Fibroblast of lung (primary cell): ENCODE results near the gene MECR. TPM values are rescaled to one million over a fixed set of nuclear protein-coding genes. Genes with fewer than 3 reads are reported as not detected.

Experiments
- DNase-seq, 2 donors: peaks; one replicate each; pipeline versions ENCODE4 v3.0.0 to v3.0.0-alpha.2; 2010; ENCODE audit warnings: low read depth in 2 of 2
- H2AFZ ChIP-seq: 2 replicates; pipeline ENCODE4 v1.5.1; 2012; ENCODE audit warnings: low read length, control low read depth, inconsistent platforms
- H3K27ac ChIP-seq: 2 replicates; pipeline ENCODE4 v1.5.1; 2011; ENCODE audit warnings: low read length, control low read depth; ENCODE audit not compliant: insufficient read depth
- H3K27me3 ChIP-seq: 2 replicates; pipeline ENCODE4 v1.5.1; 2011; ENCODE audit warnings: mild to moderate bottlenecking, low read length; ENCODE audit not compliant: control insufficient read depth, insufficient read depth
- H3K36me3 ChIP-seq: 2 replicates; pipeline ENCODE4 v1.5.1; 2011; ENCODE audit warnings: low read length; ENCODE audit not compliant: control insufficient read depth, insufficient read depth
- H3K4me1 ChIP-seq: 2 replicates; pipeline ENCODE4 v1.5.1; 2011; ENCODE audit warnings: low read length; ENCODE audit not compliant: control insufficient read depth, insufficient read depth; ENCODE audit errors: extremely low read depth
- H3K4me2 ChIP-seq: 2 replicates; pipeline ENCODE4 v1.5.1; 2011; ENCODE audit warnings: low read length, control low read depth; ENCODE audit not compliant: insufficient read depth; ENCODE audit errors: extremely low read depth
- H3K4me3 ChIP-seq, 4 experiments: fragments of 200-600 bp in 1 of 4; sonication (generic) in 1 of 4; replicated peaks in 1 of 4; 2 replicates each; pipeline ENCODE4 v1.5.1; 2011 to 2016; ENCODE audit warnings: low read length in 4 of 4, low read depth in 3 of 4, mild to moderate bottlenecking in 3 of 4, control low read depth in 2 of 4, inconsistent platforms in 1 of 4, mixed read lengths in 1 of 4; ENCODE audit not compliant: insufficient read depth in 1 of 4; ENCODE audit errors: control extremely low read depth in 1 of 4
- H3K79me2 ChIP-seq: 2 replicates; pipeline ENCODE4 v1.5.1; 2012; ENCODE audit warnings: mild to moderate bottlenecking, low read length, inconsistent platforms; ENCODE audit not compliant: control insufficient read depth, insufficient read depth
- H3K9ac ChIP-seq: 2 replicates; pipeline ENCODE4 v1.5.1; 2011; ENCODE audit warnings: mild to moderate bottlenecking, low read length, control low read depth; ENCODE audit not compliant: insufficient read depth
- H3K9me3 ChIP-seq: 2 replicates; pipeline ENCODE4 v1.5.1; 2012; ENCODE audit warnings: low read depth, low read length; ENCODE audit not compliant: control insufficient read depth, insufficient read depth
- H4K20me1 ChIP-seq: 2 replicates; pipeline ENCODE4 v1.5.1; 2011; ENCODE audit warnings: low read length; ENCODE audit not compliant: control insufficient read depth, insufficient read depth; ENCODE audit errors: extremely low read depth
- EZH2 ChIP-seq: IDR thresholded peaks from 2 replicates; pipeline ENCODE4 v1.5.1; 2012; ENCODE audit warnings: low read length, control low read depth, mild to moderate bottlenecking; ENCODE audit errors: missing control alignments
- polyA plus RNA-seq, 2 donors: library from polyadenylated mRNA; depleted of rRNA in 1 of 2; stranded (reverse) in 1 of 2; unstranded in 1 of 2; fragments of >200 nt; gene quantifications; 2 replicates each; pipeline ENCODE4 v1.2.1, GENCODE V29; 2011 to 2012; ENCODE audit warnings: missing spikeins in 1 of 2
- total RNA-seq: library from RNA; depleted of rRNA; stranded (reverse); fragments of >200 nt; gene quantifications from 2 replicates; pipeline ENCODE4 v1.2.1, GENCODE V29; 2014
- TF ChIP-seq, protein P1 (sequence below), 2 donors: IDR thresholded peaks in 1 of 2; conservative IDR thresholded peaks in 1 of 2; 1 replicate in 1 of 2; 2 replicates in 1 of 2; pipeline ENCODE4 v1.5.1; 2011 to 2012; ENCODE audit warnings: low read length in 2 of 2, control low read depth in 1 of 2, inconsistent platforms in 1 of 2, low read depth in 1 of 2, mild to moderate bottlenecking in 1 of 2

The MECR gene
- total and polyA plus RNA-seq, 2 donors (not counting 1 experiment from before 2014, with no cell fraction given), result 17.5 to 19.8 TPM

DNA sequence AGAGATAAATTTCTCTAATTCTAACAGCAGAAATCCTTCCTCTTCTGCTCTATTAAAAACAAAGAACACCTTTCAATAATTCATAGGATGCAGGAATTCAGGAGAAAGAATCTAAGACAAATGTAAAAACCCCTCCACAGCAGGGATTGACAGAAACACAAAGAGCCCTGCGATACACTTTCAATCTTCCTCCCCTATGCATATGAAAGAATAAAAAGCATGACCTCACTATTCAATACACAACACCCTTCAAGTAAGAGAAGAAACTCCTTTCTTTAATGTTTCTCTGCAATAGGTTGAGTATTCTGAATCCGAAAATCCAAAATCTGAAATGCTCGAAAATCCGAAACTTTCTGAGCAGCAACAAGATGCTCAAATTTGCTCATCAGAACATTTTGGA lies 66.1 kb downstream of the MECR start:
- no peaks in the 10 kb centered on the region for H4K20me1 ChIP-seq
- H3K9ac ChIP-seq, result no peak overlapping the region
- no peak overlapping the region for H3K4me3 ChIP-seq
- H3K27ac ChIP-seq, result no peak overlapping the region
- H2AFZ ChIP-seq, result no peak overlapping the region
- H3K4me2 ChIP-seq, result no peak overlapping the region
- no peak for DNase-seq
- TF ChIP-seq, protein P1, sequence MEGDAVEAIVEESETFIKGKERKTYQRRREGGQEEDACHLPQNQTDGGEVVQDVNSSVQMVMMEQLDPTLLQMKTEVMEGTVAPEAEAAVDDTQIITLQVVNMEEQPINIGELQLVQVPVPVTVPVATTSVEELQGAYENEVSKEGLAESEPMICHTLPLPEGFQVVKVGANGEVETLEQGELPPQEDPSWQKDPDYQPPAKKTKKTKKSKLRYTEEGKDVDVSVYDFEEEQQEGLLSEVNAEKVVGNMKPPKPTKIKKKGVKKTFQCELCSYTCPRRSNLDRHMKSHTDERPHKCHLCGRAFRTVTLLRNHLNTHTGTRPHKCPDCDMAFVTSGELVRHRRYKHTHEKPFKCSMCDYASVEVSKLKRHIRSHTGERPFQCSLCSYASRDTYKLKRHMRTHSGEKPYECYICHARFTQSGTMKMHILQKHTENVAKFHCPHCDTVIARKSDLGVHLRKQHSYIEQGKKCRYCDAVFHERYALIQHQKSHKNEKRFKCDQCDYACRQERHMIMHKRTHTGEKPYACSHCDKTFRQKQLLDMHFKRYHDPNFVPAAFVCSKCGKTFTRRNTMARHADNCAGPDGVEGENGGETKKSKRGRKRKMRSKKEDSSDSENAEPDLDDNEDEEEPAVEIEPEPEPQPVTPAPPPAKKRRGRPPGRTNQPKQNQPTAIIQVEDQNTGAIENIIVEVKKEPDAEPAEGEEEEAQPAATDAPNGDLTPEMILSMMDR (conservative IDR thresholded peaks at IDR 0.05 in 1 of 2, IDR thresholded peaks at IDR 0.05 in 1 of 2; ENCODE audit: low read depth in 1 of 2, low read length in 2 of 2), result no peak
- TF ChIP-seq EZH2, result no peak
- no peaks in the 10 kb centered on the region for H3K9me3 ChIP-seq
- H3K79me2 ChIP-seq, result peaks cover 94% of the 10 kb centered on the region
- peaks cover 5% of the 10 kb centered on the region for H3K4me1 ChIP-seq
- H3K36me3 ChIP-seq, result peaks cover 9% of the 10 kb centered on the region
- H3K27me3 ChIP-seq, result no peaks in the 10 kb centered on the region

DNA sequence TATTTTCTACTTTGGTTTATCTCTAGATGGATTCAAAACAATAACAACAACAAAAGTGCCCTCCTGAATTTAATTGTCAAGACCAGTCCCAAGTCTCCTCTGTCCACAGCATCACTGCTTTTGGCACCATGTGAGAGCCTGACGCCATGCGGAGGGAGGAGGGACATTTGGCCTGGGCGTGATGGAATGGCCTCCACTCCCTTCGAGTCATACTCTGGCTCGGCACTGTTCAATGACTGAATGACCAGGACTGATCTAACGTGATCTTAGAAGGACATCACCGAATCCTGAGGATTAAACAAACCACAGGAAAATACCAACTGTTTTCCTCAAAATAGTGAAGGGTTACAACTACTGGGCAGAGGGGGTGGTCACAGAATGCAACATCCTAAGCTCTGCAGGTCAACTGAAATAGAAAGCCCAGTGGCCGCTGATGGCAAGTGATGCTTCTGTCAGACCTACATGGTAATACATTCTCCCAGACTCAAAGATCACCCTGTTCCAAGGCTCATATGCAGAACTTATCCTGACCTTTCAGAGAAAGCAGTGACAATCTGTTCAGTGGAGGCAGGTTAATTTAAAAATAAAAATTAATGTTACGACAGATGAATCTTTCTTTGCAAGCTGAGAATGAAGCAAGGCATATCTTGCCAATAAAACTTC lies 68.1 kb downstream of the MECR start:
- Histone ChIP-seq H3K27ac (peak overlapping the region; percentile 22), H4K20me1 (no peaks in the 10 kb centered on the region)
- DNase-seq, result peak; percentile 21 to 47

GRCh38 chr1:29162025-29162424 lies 68.7 kb downstream of the MECR start:
- TF ChIP-seq, protein P1 (conservative IDR thresholded peaks at IDR 0.05 in 1 of 2, IDR thresholded peaks at IDR 0.05 in 1 of 2; ENCODE audit: low read depth in 1 of 2, low read length in 2 of 2), result no peak
- no peak for TF ChIP-seq EZH2
- no peak overlapping the region for H3K9ac ChIP-seq
- peaks cover 11% of the 10 kb centered on the region for H3K36me3 ChIP-seq
- no peaks in the 10 kb centered on the region for H3K27me3 ChIP-seq
- H3K27ac ChIP-seq, result peak overlapping the region; percentile 22
- no peak overlapping the region for H3K4me3 ChIP-seq
- no peak for DNase-seq
- peaks cover 82% of the 10 kb centered on the region for H3K79me2 ChIP-seq
- no peak overlapping the region for H3K4me2 ChIP-seq
- H4K20me1 ChIP-seq, result no peaks in the 10 kb centered on the region
- H3K4me1 ChIP-seq, result peaks cover 5% of the 10 kb centered on the region
- no peaks in the 10 kb centered on the region for H3K9me3 ChIP-seq
- no peak overlapping the region for H2AFZ ChIP-seq

More for the DNA sequence above, 68.1 kb downstream of the MECR start:
- no peak overlapping the region for H3K9ac ChIP-seq
- TF ChIP-seq, protein P1 (conservative IDR thresholded peaks at IDR 0.05 in 1 of 2, IDR thresholded peaks at IDR 0.05 in 1 of 2; ENCODE audit: low read depth in 1 of 2, low read length in 2 of 2), result no peak
- TF ChIP-seq EZH2, result no peak
- H3K79me2 ChIP-seq, result peaks cover 84% of the 10 kb centered on the region
- H2AFZ ChIP-seq, result no peak overlapping the region
- H3K36me3 ChIP-seq, result peaks cover 11% of the 10 kb centered on the region
- H3K9me3 ChIP-seq, result no peaks in the 10 kb centered on the region
- H3K27me3 ChIP-seq, result no peaks in the 10 kb centered on the region
- no peak overlapping the region for H3K4me3 ChIP-seq
- H3K4me2 ChIP-seq, result no peak overlapping the region
- H3K4me1 ChIP-seq, result peaks cover 5% of the 10 kb centered on the region
